Hepatocyte (in vitro differentiated cells): ENCODE measurements around the gene SCAPER.

Source experiments
- EZH2 ChIP-seq: fragments of 200-600 bp; sonication (generic); IDR thresholded peaks from 2 replicates; pipeline ENCODE4 v1.6.1; 2016; ENCODE audit warnings: antibody characterized with exemption, mild to moderate bottlenecking, borderline replicate concordance
- EZH2phosphoT487 ChIP-seq: fragments of 200-600 bp; sonication (generic); IDR thresholded peaks from one replicate; pipeline ENCODE4 v1.6.1; 2018; ENCODE audit warnings: antibody characterized with exemption, mild to moderate bottlenecking, low read depth, moderate library complexity; ENCODE audit not compliant: unreplicated experiment, severe bottlenecking
- TF ChIP-seq, protein P1 (sequence below): fragments of 200-600 bp; sonication (generic); IDR thresholded peaks from 2 replicates; pipeline ENCODE4 v1.5.1; 2016; ENCODE audit warnings: antibody characterized with exemption, mild to moderate bottlenecking; ENCODE audit not compliant: poor library complexity

DNA sequence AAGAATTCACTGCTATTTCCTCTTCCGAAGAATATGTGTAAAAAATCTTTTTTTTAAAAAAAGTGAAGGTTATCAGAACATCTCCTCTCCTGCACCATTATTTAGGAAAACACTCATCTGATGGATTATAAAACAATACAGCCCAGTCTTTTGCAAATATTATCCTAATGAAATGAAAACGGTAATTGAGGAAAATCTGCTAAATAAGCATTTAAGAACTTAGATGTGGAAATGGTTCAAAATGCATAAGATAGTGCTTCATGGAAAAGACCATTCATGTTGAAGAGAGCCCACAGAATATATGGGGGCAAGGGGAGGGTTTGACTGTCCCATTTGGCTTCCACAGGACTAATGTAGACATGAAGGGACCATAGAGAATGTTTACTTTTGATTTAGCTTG, 520.7 kb downstream of the SCAPER start:
- TF ChIP-seq EZH2phosphoT487: no peak
- TF ChIP-seq, protein P1, sequence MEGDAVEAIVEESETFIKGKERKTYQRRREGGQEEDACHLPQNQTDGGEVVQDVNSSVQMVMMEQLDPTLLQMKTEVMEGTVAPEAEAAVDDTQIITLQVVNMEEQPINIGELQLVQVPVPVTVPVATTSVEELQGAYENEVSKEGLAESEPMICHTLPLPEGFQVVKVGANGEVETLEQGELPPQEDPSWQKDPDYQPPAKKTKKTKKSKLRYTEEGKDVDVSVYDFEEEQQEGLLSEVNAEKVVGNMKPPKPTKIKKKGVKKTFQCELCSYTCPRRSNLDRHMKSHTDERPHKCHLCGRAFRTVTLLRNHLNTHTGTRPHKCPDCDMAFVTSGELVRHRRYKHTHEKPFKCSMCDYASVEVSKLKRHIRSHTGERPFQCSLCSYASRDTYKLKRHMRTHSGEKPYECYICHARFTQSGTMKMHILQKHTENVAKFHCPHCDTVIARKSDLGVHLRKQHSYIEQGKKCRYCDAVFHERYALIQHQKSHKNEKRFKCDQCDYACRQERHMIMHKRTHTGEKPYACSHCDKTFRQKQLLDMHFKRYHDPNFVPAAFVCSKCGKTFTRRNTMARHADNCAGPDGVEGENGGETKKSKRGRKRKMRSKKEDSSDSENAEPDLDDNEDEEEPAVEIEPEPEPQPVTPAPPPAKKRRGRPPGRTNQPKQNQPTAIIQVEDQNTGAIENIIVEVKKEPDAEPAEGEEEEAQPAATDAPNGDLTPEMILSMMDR: no peak
- TF ChIP-seq EZH2: no peak
